Natural killer cell (primary cell): ENCODE results near the gene SLAMF9. TPM values are rescaled to one million over a fixed set of nuclear protein-coding genes. Genes with fewer than 3 reads are reported as not detected.

Experiments
- ATAC-seq, 3 donors: fragments of 150-1000 bp in 2 of 3; fragments of 200-7000 bp in 1 of 3; cut with Tn5 transposase; 1 replicate in 1 of 3; 2 replicates in 2 of 3; pipeline ENCODE4 v1.10.0; 2021; ENCODE audit warnings: mild to moderate bottlenecking in 2 of 3, moderate library complexity in 2 of 3
- DNase-seq, 2 donors: peaks; one replicate each; pipeline versions ENCODE4 v3.0.0 to v3.0.0-alpha.2; 2013 to 2021; ENCODE audit warnings: mixed read lengths in 1 of 2
- H3K27ac ChIP-seq: one replicate; pipeline ENCODE4 v1.5.1; 2013; ENCODE audit warnings: mild to moderate bottlenecking, low read length
- H3K27me3 ChIP-seq: one replicate; pipeline ENCODE4 v1.6.1; 2013; ENCODE audit warnings: low read length; ENCODE audit not compliant: control insufficient read depth, insufficient read depth
- H3K36me3 ChIP-seq: one replicate; pipeline ENCODE4 v1.6.1; 2013; ENCODE audit warnings: low read length; ENCODE audit not compliant: control insufficient read depth, insufficient read depth
- H3K4me1 ChIP-seq: one replicate; pipeline ENCODE4 v1.6.1; 2013; ENCODE audit warnings: low read length; ENCODE audit not compliant: control insufficient read depth, insufficient read depth
- H3K4me3 ChIP-seq: one replicate; pipeline ENCODE4 v1.5.1; 2013; ENCODE audit warnings: low read length
- H3K9me3 ChIP-seq: one replicate; pipeline ENCODE4 v1.6.1; 2013; ENCODE audit warnings: low read length; ENCODE audit not compliant: control insufficient read depth, insufficient read depth
- H3K27ac Mint-ChIP-seq, 2 donors: one replicate each; pipeline ENCODE4 v1.8.0; 2022; ENCODE audit warnings: mild to moderate bottlenecking in 2 of 2, mixed read lengths in 2 of 2, moderate library complexity in 1 of 2
- H3K27me3 Mint-ChIP-seq, 2 donors: one replicate each; pipeline ENCODE4 v1.8.0; 2022; ENCODE audit warnings: low read depth in 2 of 2, mixed read lengths in 2 of 2
- H3K36me3 Mint-ChIP-seq: one replicate; pipeline ENCODE4 v1.8.0; 2022; ENCODE audit warnings: mixed read lengths
- H3K4me1 Mint-ChIP-seq, 2 donors: one replicate each; pipeline ENCODE4 v1.8.0; 2022; ENCODE audit warnings: mixed read lengths in 2 of 2
- H3K4me3 Mint-ChIP-seq: one replicate; pipeline ENCODE4 v1.8.0; 2022; ENCODE audit warnings: mild to moderate bottlenecking, moderate library complexity, mixed read lengths
- H3K9me3 Mint-ChIP-seq, 2 donors: one replicate each; pipeline ENCODE4 v1.8.0; 2022; ENCODE audit warnings: mixed read lengths in 2 of 2
- CTCF ChIP-seq: fragments of 200-600 bp; IDR thresholded peaks from one replicate; pipeline ENCODE4 v1.8.0; 2022; ENCODE audit warnings: antibody characterized with exemption
- WGBS: methylation state at CpG from one replicate; pipeline ENCODE4 v1.1.7; 2013; ENCODE audit warnings: missing lambda C conversion rate; ENCODE audit not compliant: insufficient coverage; 5-methylcytosine and 5-hydroxymethylcytosine counted together
- intact Hi-C: fragments of 100-400 bp; cut with micrococcal nuclease; formaldehyde crosslinking; loops from one replicate; pipeline ENCODE4 v1.14.2; 2022
- total RNA-seq, 4 donors: library from RNA; stranded (reverse); fragments of 120-200 nt in 1 of 4; gene quantifications; one replicate each; pipeline versions ENCODE4 v1.2.3 to v1.2.4, GENCODE V29; 2013 to 2022

SLAMF9 gene
- total RNA-seq, 3 donors from 2014 or later (not counting 1 experiment from before 2014, with no cell fraction given), result not detected

- ATAC-seq (no peak), DNase-seq (no peak)
- no peaks in the 10 kb centered on the region for H3K36me3 ChIP-seq
- H3K4me1 Mint-ChIP-seq, result peaks cover 0 to 7% of the 10 kb centered on the region in 2 donors
- no peak overlapping the region for H3K27ac ChIP-seq
- peaks cover 24% of the 10 kb centered on the region for H3K4me1 ChIP-seq
- no peak overlapping the region for H3K4me3 ChIP-seq
- H3K27ac Mint-ChIP-seq, result no peak overlapping the region
- intact Hi-C loops, result loop anchor here (5.0 to 10.0 kb wide), 2 partner anchors 144 to 436 kb away; partner anchors contain the start of gene KCNJ9
- TF ChIP-seq CTCF, result no peak
- H3K4me3 Mint-ChIP-seq, result no peak overlapping the region
- no peaks in the 10 kb centered on the region for H3K36me3 Mint-ChIP-seq
- no peaks in the 10 kb centered on the region for H3K9me3 ChIP-seq
- WGBS, result 65% methylated on average over 7 of the region's 7 CpGs
- no peaks in the 10 kb centered on the region for H3K27me3 ChIP-seq
- H3K27me3 Mint-ChIP-seq, result peaks cover 27 to 33% of the 10 kb centered on the region in 2 donors
- H3K9me3 Mint-ChIP-seq, result no peaks in the 10 kb centered on the region
These were observed 15.7 kb downstream of the SLAMF9 start for GRCh38 chr1:159938211-159938852.

- Histone ChIP-seq H3K9me3 (no peaks in the 10 kb centered on the region), H3K27me3 (no peaks in the 10 kb centered on the region), H3K27ac (no peak overlapping the region), H3K4me1 (peaks cover 24% of the 10 kb centered on the region), H3K36me3 (no peaks in the 10 kb centered on the region), H3K4me3 (no peak overlapping the region)
- intact Hi-C loops, result loop anchor here (5.0 to 10.0 kb wide), 2 partner anchors 145 to 438 kb away; partner anchors contain the start of gene KCNJ9
- 23% methylated on average over 4 of the region's 4 CpGs for WGBS
- DNase-seq, result no peak
- ATAC-seq, result no peak
- Mint-ChIP-seq H3K9me3 (no peaks in the 10 kb centered on the region), H3K4me3 (no peak overlapping the region), H3K27me3 (peaks cover 21 to 27% of the 10 kb centered on the region in 2 donors), H3K4me1 (peaks cover 0 to 7% of the 10 kb centered on the region in 2 donors), H3K27ac (no peak overlapping the region), H3K36me3 (no peaks in the 10 kb centered on the region)
- TF ChIP-seq CTCF, result no peak
These were observed 16.8 kb downstream of the SLAMF9 start for GRCh38 chr1:159937054-159937750.

GRCh38 chr1:159936273-159936904 is 17.6 kb downstream of the SLAMF9 start:
- Histone ChIP-seq H3K27me3 (no peaks in the 10 kb centered on the region), H3K36me3 (no peaks in the 10 kb centered on the region), H3K9me3 (no peaks in the 10 kb centered on the region), H3K4me3 (no peak overlapping the region), H3K27ac (no peak overlapping the region), H3K4me1 (peaks cover 24% of the 10 kb centered on the region)
- TF ChIP-seq CTCF, result peak; percentile 97
- Mint-ChIP-seq H3K4me1 (peaks cover 0 to 7% of the 10 kb centered on the region in 2 donors), H3K9me3 (no peaks in the 10 kb centered on the region), H3K36me3 (no peaks in the 10 kb centered on the region), H3K4me3 (no peak overlapping the region), H3K27ac (no peak overlapping the region), H3K27me3 (peaks cover 20 to 22% of the 10 kb centered on the region in 2 donors)
- 33% methylated on average over 16 of the region's 16 CpGs for WGBS
- intact Hi-C loops, result loop anchor here (1.0 to 10.0 kb wide), 3 partner anchors 71 to 438 kb away; partner anchors contain the start of gene KCNJ9
- DNase-seq, result peak; percentile 83 to 89
- ATAC-seq, result peak; percentile 80 to 99 (median 94)
